B cell (primary cell): ENCODE data around the gene ATP9B. TPM values are rescaled to one million over a fixed set of nuclear protein-coding genes. Genes with fewer than 3 reads are reported as not detected.

Experiments
- ATAC-seq: fragments of 200-7000 bp; cut with Tn5 transposase; one replicate; pipeline ENCODE4 v1.10.0; 2021; ENCODE audit warnings: low read depth, mild to moderate bottlenecking, moderate number of reproducible peaks, moderate library complexity
- CTCF ChIA-PET: fragments of 350-600 bp; sonication (Branson Sonifier 250); formaldehyde crosslinking; loops from one replicate; lab custom pipeline; 2021; ENCODE audit warnings: antibody characterized with exemption, inconsistent platforms; lab: Charles Lee
- POLR2A ChIA-PET: fragments of 350-600 bp; sonication (Branson Sonifier 250); formaldehyde crosslinking; loops from one replicate; lab custom pipeline; 2021; ENCODE audit warnings: antibody characterized with exemption; lab: Charles Lee
- DNase-seq: peaks from one replicate; pipeline ENCODE4 v3.0.0; 2013
- H2AFZ ChIP-seq: 2 replicates; pipeline ENCODE4 v1.6.1; 2012; ENCODE audit warnings: mild to moderate bottlenecking, low read depth, low read length; ENCODE audit not compliant: insufficient read depth, poor library complexity, severe bottlenecking
- H3K27ac ChIP-seq, 2 donors: 1 replicate in 1 of 2; 2 replicates in 1 of 2; pipeline ENCODE4 v1.5.1; 2012 to 2013; ENCODE audit warnings: low read length in 2 of 2, mild to moderate bottlenecking in 2 of 2, moderate library complexity in 1 of 2
- H3K27me3 ChIP-seq, 4 experiments: fragments of 200-600 bp in 1 of 4; sonication (generic) in 1 of 4; replicated peaks in 1 of 4; 1 replicate in 2 of 4; 2 replicates in 2 of 4; pipeline versions ENCODE4 v1.6.1 to v1.7.0; 2013 to 2016; ENCODE audit warnings: low read length in 3 of 4, mild to moderate bottlenecking in 2 of 4, mixed read lengths in 1 of 4, moderate library complexity in 1 of 4; ENCODE audit not compliant: insufficient read depth in 4 of 4, control insufficient read depth in 3 of 4; ENCODE audit errors: control extremely low read depth in 1 of 4
- H3K36me3 ChIP-seq, 2 experiments: replicated peaks in 1 of 2; 1 replicate in 1 of 2; 2 replicates in 1 of 2; pipeline versions ENCODE4 v1.6.1 to v1.7.1; 2013; ENCODE audit warnings: low read length in 1 of 2; ENCODE audit not compliant: insufficient read depth in 2 of 2, control insufficient read depth in 1 of 2; ENCODE audit errors: control extremely low read depth in 1 of 2, extremely low read depth in 1 of 2
- H3K4me1 ChIP-seq, 2 donors: fragments of 200-600 bp in 1 of 2; sonication (generic) in 1 of 2; 1 replicate in 1 of 2; 2 replicates in 1 of 2; pipeline versions ENCODE4 v1.5.1 to v1.6.1; 2013 to 2017; ENCODE audit warnings: low read length in 2 of 2; ENCODE audit not compliant: control insufficient read depth in 2 of 2, insufficient read depth in 2 of 2
- H3K4me2 ChIP-seq: replicated peaks from 2 replicates; pipeline ENCODE3; 2012; ENCODE audit warnings: mild to moderate bottlenecking, low read depth, low read length; ENCODE audit not compliant: poor library complexity, severe bottlenecking
- H3K4me3 ChIP-seq, 5 experiments: fragments of 200-600 bp in 1 of 5; sonication (generic) in 1 of 5; 1 replicate in 3 of 5; 2 replicates in 2 of 5; pipeline versions ENCODE4 v1.5.1 to v1.7.0; 2011 to 2016; ENCODE audit warnings: low read length in 4 of 5, mild to moderate bottlenecking in 4 of 5, low read depth in 2 of 5, control low read depth in 1 of 5, moderate library complexity in 1 of 5; ENCODE audit not compliant: insufficient read depth in 1 of 5; ENCODE audit errors: control extremely low read depth in 1 of 5, extremely low read depth in 1 of 5
- H3K79me2 ChIP-seq: fragments of 200-600 bp; sonication (generic); one replicate; pipeline ENCODE4 v1.6.0; 2016; ENCODE audit warnings: low read length; ENCODE audit not compliant: control insufficient read depth, insufficient read depth
- H3K9ac ChIP-seq: fragments of 200-600 bp; sonication (generic); 2 replicates; pipeline ENCODE4 v1.6.1; 2017; ENCODE audit warnings: mild to moderate bottlenecking, low read length, moderate library complexity
- H3K9me3 ChIP-seq, 3 donors: one replicate each; pipeline versions ENCODE4 v1.6.1 to v1.7.1; 2013; ENCODE audit warnings: low read length in 2 of 3; ENCODE audit not compliant: control insufficient read depth in 2 of 3, insufficient read depth in 1 of 3; ENCODE audit errors: control extremely low read depth in 1 of 3
- H4K20me1 ChIP-seq: 2 replicates; pipeline ENCODE4 v1.6.0; 2012; ENCODE audit warnings: mild to moderate bottlenecking, low read length; ENCODE audit not compliant: insufficient read depth, control insufficient read depth, poor library complexity, severe bottlenecking
- H3K27ac Mint-ChIP-seq: one replicate; pipeline ENCODE4 v1.8.0; 2021; ENCODE audit warnings: mixed read lengths
- H3K27me3 Mint-ChIP-seq: one replicate; pipeline ENCODE4 v1.8.0; 2021; ENCODE audit warnings: mixed read lengths
- H3K4me1 Mint-ChIP-seq: one replicate; pipeline ENCODE4 v1.8.0; 2021; ENCODE audit warnings: mixed read lengths
- H3K4me3 Mint-ChIP-seq: one replicate; pipeline ENCODE4 v1.8.0; 2021; ENCODE audit warnings: mixed read lengths
- H3K9me3 Mint-ChIP-seq: one replicate; pipeline ENCODE4 v1.8.0; 2022; ENCODE audit warnings: mixed read lengths; ENCODE audit not compliant: insufficient read depth
- EZH2 ChIP-seq: IDR thresholded peaks from 2 replicates; pipeline ENCODE4 v1.6.1; 2012; ENCODE audit warnings: borderline replicate concordance, low read depth, mild to moderate bottlenecking, moderate library complexity, low read length; ENCODE audit not compliant: insufficient read depth, poor library complexity, severe bottlenecking
- WGBS: methylation state at CpG from one replicate; pipeline ENCODE4 v1.1.5; 2013; ENCODE audit warnings: missing lambda C conversion rate; ENCODE audit not compliant: insufficient coverage; 5-methylcytosine and 5-hydroxymethylcytosine counted together
- intact Hi-C: fragments of 100-400 bp; cut with micrococcal nuclease; formaldehyde crosslinking; loops from one replicate; pipeline ENCODE4 v1.10.0; 2022
- polyA plus RNA-seq: library from polyadenylated mRNA; depleted of rRNA; stranded (reverse); fragments of >200 nt; gene quantifications from 2 replicates; pipeline ENCODE4 v1.2.3, GENCODE V29; 2012
- total RNA-seq, 2 donors: library from RNA; stranded (reverse); fragments of 120-200 nt in 1 of 2; gene quantifications; 1 replicate in 1 of 2; 2 replicates in 1 of 2; pipeline versions ENCODE4 v1.2.3 to v1.2.4, GENCODE V29; 2013 to 2022
- TF ChIP-seq, protein P1 (sequence below): fragments of 200-600 bp; IDR thresholded peaks from one replicate; pipeline ENCODE4 v1.8.0; 2022; ENCODE audit warnings: antibody characterized with exemption, mild to moderate bottlenecking

Gene ATP9B
- total and polyA plus RNA-seq, 2 donors (not counting 1 experiment from before 2014, with no cell fraction given): 34.3 to 71.7 TPM

GRCh38 chr18:79377187-79377891 lies 308.1 kb downstream of the ATP9B start:
- Histone ChIP-seq H3K36me3 (peaks cover 0 to 12% of the 10 kb centered on the region in 2 experiments), H3K79me2 (no peaks in the 10 kb centered on the region), H3K4me3 (no peak overlapping the region), H3K9me3 (no peaks in the 10 kb centered on the region), H3K27ac (no peak overlapping the region), H4K20me1 (peaks cover 10% of the 10 kb centered on the region), H3K4me2 (no peak overlapping the region), H2AFZ (no peak overlapping the region), H3K9ac (no peak overlapping the region), H3K4me1 (peaks cover 14 to 22% of the 10 kb centered on the region in 2 donors), H3K27me3 (no peaks in the 10 kb centered on the region)
- ATAC-seq (no peak), DNase-seq (no peak)
- CTCF ChIA-PET: interaction anchor here (1.2 to 12.4 kb wide), 7 partner anchors 15 to 656 kb away, joined by 3 to 201 read pairs (median 31); no protein-coding TSS in a partner anchor
- POLR2A ChIA-PET: no interaction called here
- TF ChIP-seq, protein P1, sequence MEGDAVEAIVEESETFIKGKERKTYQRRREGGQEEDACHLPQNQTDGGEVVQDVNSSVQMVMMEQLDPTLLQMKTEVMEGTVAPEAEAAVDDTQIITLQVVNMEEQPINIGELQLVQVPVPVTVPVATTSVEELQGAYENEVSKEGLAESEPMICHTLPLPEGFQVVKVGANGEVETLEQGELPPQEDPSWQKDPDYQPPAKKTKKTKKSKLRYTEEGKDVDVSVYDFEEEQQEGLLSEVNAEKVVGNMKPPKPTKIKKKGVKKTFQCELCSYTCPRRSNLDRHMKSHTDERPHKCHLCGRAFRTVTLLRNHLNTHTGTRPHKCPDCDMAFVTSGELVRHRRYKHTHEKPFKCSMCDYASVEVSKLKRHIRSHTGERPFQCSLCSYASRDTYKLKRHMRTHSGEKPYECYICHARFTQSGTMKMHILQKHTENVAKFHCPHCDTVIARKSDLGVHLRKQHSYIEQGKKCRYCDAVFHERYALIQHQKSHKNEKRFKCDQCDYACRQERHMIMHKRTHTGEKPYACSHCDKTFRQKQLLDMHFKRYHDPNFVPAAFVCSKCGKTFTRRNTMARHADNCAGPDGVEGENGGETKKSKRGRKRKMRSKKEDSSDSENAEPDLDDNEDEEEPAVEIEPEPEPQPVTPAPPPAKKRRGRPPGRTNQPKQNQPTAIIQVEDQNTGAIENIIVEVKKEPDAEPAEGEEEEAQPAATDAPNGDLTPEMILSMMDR: no peak
- no peak for TF ChIP-seq EZH2
- WGBS: 91% methylated on average over 17 of the region's 19 CpGs
- H3K27ac Mint-ChIP-seq: no peak overlapping the region
- peaks cover 23% of the 10 kb centered on the region for H3K4me1 Mint-ChIP-seq
- no peaks in the 10 kb centered on the region for H3K27me3 Mint-ChIP-seq
- no peaks in the 10 kb centered on the region for H3K9me3 Mint-ChIP-seq
- intact Hi-C loops: no loop called here
- no peak overlapping the region for H3K4me3 Mint-ChIP-seq

GRCh38 chr18:79378536-79379250 lies 309.5 kb downstream of the ATP9B start:
- H3K9me3 Mint-ChIP-seq: no peaks in the 10 kb centered on the region
- intact Hi-C loops: loop anchor here (1.0 kb wide), 1 partner anchor 266 kb away; no protein-coding TSS in a partner anchor
- Histone ChIP-seq H3K27ac (no peak overlapping the region), H3K4me2 (peak overlapping the region; percentile 61), H3K9me3 (no peaks in the 10 kb centered on the region), H3K27me3 (no peaks in the 10 kb centered on the region), H3K4me3 (no peak overlapping the region), H2AFZ (no peak overlapping the region), H3K36me3 (peaks cover 0 to 12% of the 10 kb centered on the region in 2 experiments), H3K9ac (no peak overlapping the region), H3K4me1 (peaks cover 14 to 22% of the 10 kb centered on the region in 2 donors), H3K79me2 (no peaks in the 10 kb centered on the region), H4K20me1 (peaks cover 10% of the 10 kb centered on the region)
- POLR2A ChIA-PET: no interaction called here
- no peak for TF ChIP-seq EZH2
- TF ChIP-seq, protein P1: peak; percentile 89
- CTCF ChIA-PET: interaction anchor here (0.7 to 12.4 kb wide), 20 partner anchors 10 to 770 kb away, joined by 3 to 201 read pairs (median 6); no protein-coding TSS in a partner anchor
- ATAC-seq (peak; percentile 68), DNase-seq (peak; percentile 88)
- H3K4me3 Mint-ChIP-seq: no peak overlapping the region
- 48% methylated on average over 48 of the region's 48 CpGs for WGBS
- H3K27ac Mint-ChIP-seq: peak overlapping the region; percentile 27
- peaks cover 20% of the 10 kb centered on the region for H3K4me1 Mint-ChIP-seq
- no peaks in the 10 kb centered on the region for H3K27me3 Mint-ChIP-seq
